Measurements from ENCODE around the gene C19orf67.

Gene C19orf67

DNA sequence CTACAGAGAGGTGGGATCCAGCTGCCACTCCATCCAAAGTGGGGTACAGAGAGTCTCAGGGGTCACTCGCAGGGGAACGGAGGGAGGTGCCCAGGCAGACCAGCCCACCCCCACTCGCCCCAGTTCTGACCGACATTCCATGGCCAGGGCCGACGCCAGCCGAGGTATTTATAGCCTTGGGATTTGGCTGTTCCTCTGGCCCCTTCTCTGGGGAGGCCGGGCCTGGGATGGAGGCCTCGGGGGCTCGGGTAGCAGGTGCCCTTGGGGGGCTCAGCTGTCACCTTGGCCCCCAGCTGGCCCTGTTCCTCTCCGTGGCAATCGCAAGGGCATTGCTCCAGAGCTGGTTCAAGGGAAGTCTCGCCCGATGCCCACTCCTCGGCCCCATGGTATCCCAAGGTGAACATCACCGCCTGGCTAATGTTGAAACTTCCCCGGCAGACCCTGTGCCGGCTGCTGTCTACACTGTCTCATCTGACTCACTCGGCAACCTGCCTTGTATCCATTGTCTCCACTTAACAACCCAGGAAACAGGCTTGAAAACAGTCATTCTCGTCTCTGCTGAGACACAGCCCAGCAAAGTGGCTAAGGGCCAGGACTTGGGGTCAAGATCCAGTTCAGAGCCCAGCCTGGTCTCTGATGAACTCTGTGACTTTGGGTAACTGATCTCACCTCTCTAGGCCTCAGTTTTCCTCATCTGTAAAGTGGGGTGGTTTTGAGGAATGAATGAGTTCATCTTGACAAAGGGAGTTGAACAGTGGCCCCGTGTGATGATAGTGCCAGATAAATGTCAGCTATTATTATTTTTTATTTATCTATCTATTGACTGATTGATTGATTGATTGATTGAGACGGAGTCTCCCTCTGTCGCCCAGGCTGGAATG is 22.2 kb upstream of the C19orf67 start:
- no peak for DNase-seq (ENCODE audit: extremely low read depth, insufficient read length)
- no peak overlapping the region for H3K4me3 ChIP-seq (replicated peaks; ENCODE audit: low read depth, low read length)
- H3K36me3 ChIP-seq (ENCODE audit: control insufficient read depth, insufficient read depth, low read length) = peaks cover 4% of the 10 kb centered on the region
- TF ChIP-seq, protein P1, sequence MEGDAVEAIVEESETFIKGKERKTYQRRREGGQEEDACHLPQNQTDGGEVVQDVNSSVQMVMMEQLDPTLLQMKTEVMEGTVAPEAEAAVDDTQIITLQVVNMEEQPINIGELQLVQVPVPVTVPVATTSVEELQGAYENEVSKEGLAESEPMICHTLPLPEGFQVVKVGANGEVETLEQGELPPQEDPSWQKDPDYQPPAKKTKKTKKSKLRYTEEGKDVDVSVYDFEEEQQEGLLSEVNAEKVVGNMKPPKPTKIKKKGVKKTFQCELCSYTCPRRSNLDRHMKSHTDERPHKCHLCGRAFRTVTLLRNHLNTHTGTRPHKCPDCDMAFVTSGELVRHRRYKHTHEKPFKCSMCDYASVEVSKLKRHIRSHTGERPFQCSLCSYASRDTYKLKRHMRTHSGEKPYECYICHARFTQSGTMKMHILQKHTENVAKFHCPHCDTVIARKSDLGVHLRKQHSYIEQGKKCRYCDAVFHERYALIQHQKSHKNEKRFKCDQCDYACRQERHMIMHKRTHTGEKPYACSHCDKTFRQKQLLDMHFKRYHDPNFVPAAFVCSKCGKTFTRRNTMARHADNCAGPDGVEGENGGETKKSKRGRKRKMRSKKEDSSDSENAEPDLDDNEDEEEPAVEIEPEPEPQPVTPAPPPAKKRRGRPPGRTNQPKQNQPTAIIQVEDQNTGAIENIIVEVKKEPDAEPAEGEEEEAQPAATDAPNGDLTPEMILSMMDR (IDR thresholded peaks at IDR 0.05; ENCODE audit: insufficient read depth, low read length, poor library complexity, severe bottlenecking) = no peak
- no peaks in the 10 kb centered on the region for H3K27me3 ChIP-seq (replicated peaks; ENCODE audit: control insufficient read depth, insufficient read depth, low read length)

DNA sequence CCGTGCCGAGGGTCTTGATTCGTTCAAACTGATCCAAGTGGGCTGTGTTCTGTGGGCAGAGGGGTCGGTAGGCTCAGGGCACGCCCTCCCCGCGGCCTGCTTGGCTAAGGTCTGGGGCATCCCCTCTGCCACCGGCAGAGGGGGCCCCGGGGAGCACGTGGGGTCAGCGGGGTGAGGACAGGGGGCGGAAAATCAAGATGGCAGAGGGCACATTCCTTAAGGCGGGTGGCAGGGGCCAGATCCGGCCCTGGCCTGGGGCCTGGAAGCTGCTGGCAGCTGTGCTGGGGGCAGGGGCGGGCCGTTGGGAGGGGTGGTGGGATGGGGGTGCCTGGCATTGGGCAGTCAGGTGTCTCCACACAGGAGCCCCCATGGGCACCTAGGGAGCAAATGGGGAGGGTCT is 21.3 kb upstream of the C19orf67 start:
- TF ChIP-seq, protein P1 (IDR thresholded peaks at IDR 0.05; ENCODE audit: insufficient read depth, low read length, poor library complexity, severe bottlenecking) = no peak
- DNase-seq (ENCODE audit: extremely low read depth, insufficient read length) = no peak
- H3K27me3 ChIP-seq (replicated peaks; ENCODE audit: control insufficient read depth, insufficient read depth, low read length) = no peaks in the 10 kb centered on the region
- peaks cover 7% of the 10 kb centered on the region for H3K36me3 ChIP-seq (ENCODE audit: control insufficient read depth, insufficient read depth, low read length)
- H3K4me3 ChIP-seq (replicated peaks; ENCODE audit: low read depth, low read length) = no peak overlapping the region

DNA sequence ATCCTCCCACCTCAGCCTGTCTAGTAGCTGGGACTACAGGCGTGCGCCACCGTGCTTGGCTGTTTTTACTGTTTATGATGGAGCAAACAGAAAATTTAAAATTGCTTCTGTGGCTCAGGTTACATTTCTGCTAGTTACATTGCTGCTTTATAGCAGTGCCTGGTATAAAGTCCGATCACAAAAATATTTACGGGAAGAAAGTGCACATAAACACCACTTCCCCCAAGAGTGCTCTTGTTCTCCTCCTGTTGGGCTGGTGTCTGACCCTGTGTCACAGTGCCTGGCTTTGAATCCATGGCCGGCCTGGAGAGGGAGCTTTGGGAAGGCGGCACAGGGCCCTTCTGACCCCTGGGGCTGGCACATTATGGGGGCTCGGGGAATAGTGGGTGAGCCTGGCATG is 20.1 kb upstream of the C19orf67 start:
- H3K27me3 ChIP-seq (replicated peaks; ENCODE audit: control insufficient read depth, insufficient read depth, low read length) = no peaks in the 10 kb centered on the region
- H3K4me3 ChIP-seq (replicated peaks; ENCODE audit: low read depth, low read length) = no peak overlapping the region
- DNase-seq (ENCODE audit: extremely low read depth, insufficient read length) = no peak
- peaks cover 7% of the 10 kb centered on the region for H3K36me3 ChIP-seq (ENCODE audit: control insufficient read depth, insufficient read depth, low read length)
- TF ChIP-seq, protein P1 (IDR thresholded peaks at IDR 0.05; ENCODE audit: insufficient read depth, low read length, poor library complexity, severe bottlenecking) = no peak

DNA sequence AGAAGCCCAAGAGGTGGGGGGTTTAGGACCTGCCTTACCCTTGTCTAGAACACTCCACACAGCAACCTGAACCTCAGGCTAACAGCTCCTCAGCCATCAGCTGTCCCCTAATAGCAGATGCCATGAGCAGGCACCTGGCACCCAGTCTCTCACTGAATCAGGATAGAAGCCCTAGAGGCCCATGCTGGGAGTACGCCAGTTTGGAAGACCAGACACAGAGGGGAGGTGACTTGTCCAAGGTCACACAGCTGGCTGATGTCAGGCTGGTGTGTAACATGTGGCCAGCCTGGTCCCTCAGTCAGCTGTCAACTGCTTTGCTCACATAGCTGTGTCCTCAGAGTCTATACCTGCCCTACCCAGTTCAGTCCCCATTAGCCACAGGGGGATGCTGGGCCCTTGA is 17.7 kb upstream of the C19orf67 start:
- DNase-seq (ENCODE audit: extremely low read depth, insufficient read length) = no peak
- Histone ChIP-seq H3K27me3 (replicated peaks; ENCODE audit: control insufficient read depth, insufficient read depth, low read length) (no peaks in the 10 kb centered on the region), H3K4me3 (replicated peaks; ENCODE audit: low read depth, low read length) (no peak overlapping the region), H3K36me3 (ENCODE audit: control insufficient read depth, insufficient read depth, low read length) (peaks cover 9% of the 10 kb centered on the region)
- TF ChIP-seq, protein P1 (IDR thresholded peaks at IDR 0.05; ENCODE audit: insufficient read depth, low read length, poor library complexity, severe bottlenecking) = no peak

DNA sequence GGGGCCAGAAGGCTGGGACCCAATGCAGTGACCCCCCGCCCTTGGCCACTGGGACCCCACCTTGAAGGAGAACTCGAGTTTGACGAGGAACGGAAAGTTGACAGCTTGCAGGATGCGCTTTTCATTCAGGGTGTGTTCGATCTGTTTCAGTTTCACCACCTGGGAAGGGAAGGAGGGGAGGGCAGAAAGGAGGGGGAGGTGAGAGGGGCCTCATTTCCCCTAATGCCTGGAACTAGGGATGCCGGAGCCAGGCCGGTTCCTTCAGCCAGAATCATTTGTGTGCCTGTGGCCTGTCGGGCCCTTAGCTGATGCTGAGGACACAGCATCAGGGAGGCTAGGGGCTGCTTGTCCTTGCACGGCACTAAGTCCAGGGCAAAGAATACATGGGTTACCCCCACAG is 17.2 kb upstream of the C19orf67 start:
- H3K4me3 ChIP-seq (replicated peaks; ENCODE audit: low read depth, low read length) = no peak overlapping the region
- DNase-seq (ENCODE audit: extremely low read depth, insufficient read length) = no peak
- H3K27me3 ChIP-seq (replicated peaks; ENCODE audit: control insufficient read depth, insufficient read depth, low read length) = no peaks in the 10 kb centered on the region
- peaks cover 9% of the 10 kb centered on the region for H3K36me3 ChIP-seq (ENCODE audit: control insufficient read depth, insufficient read depth, low read length)
- TF ChIP-seq, protein P1 (IDR thresholded peaks at IDR 0.05; ENCODE audit: insufficient read depth, low read length, poor library complexity, severe bottlenecking) = no peak
